NCI-H774 (cell line): ENCODE measurements around the gene PGAP2.
"Not testable (repeated sequence)": the region's sequence is repeated elsewhere in the genome, so short reads cannot be mapped to it uniquely, and the experiment has no call there.

ENCODE experiments used
- DNase-seq: peaks from one replicate; lab custom pipeline; 2025; lab: John Stamatoyannopoulos, UW

PGAP2 gene

GRCh38 chr11:3807909-3808860 lies at the start of gene PGAP2:
TSS of gene PGAP2 (plus strand) at chr11:3808560. CDS start at chr11:3811260, 2,700 bp downstream.
- peak; percentile 64 for DNase-seq

GRCh38 chr11:3764266-3764665 lies 44.1 kb upstream of the PGAP2 start:
- DNase-seq = no peak

- not testable (repeated sequence) for DNase-seq
Observed at GRCh38 chr11:3766836-3767235, 41.5 kb upstream of the PGAP2 start.

GRCh38 chr11:3767536-3767935 lies 40.8 kb upstream of the PGAP2 start:
- no peak for DNase-seq

- no peak for DNase-seq
Observed at GRCh38 chr11:3773180-3773579, 35.2 kb upstream of the PGAP2 start.

- no peak for DNase-seq
Observed at GRCh38 chr11:3775736-3776406, 32.5 kb upstream of the PGAP2 start.

GRCh38 chr11:3781423-3781822 lies 26.9 kb upstream of the PGAP2 start:
- no peak for DNase-seq

GRCh38 chr11:3782963-3783362 lies 25.4 kb upstream of the PGAP2 start:
- DNase-seq = no peak

- DNase-seq = no peak
Observed at GRCh38 chr11:3783611-3784010, 24.7 kb upstream of the PGAP2 start.

GRCh38 chr11:3786781-3787428 lies 21.5 kb upstream of the PGAP2 start:
- DNase-seq = no peak

GRCh38 chr11:3794387-3794786 lies 14.0 kb upstream of the PGAP2 start:
- DNase-seq = not testable (repeated sequence)

GRCh38 chr11:3795131-3796001 lies 13.0 kb upstream of the PGAP2 start:
- DNase-seq = no peak

- DNase-seq = no peak
Observed at GRCh38 chr11:3796002-3796311, 12.4 kb upstream of the PGAP2 start.

GRCh38 chr11:3796346-3796745 lies 12.0 kb upstream of the PGAP2 start:
- no peak for DNase-seq

GRCh38 chr11:3796801-3797328 lies 11.5 kb upstream of the PGAP2 start:
- DNase-seq = peak; percentile 58

GRCh38 chr11:3797329-3798090 lies 10.8 kb upstream of the PGAP2 start, which contains the start of gene NUP98:
TSS of gene NUP98 (minus strand) at chr11:3797554. CDS start at chr11:3782117, 15,437 bp downstream.
- DNase-seq = peak; percentile 99

GRCh38 chr11:3799143-3799542 lies 9.2 kb upstream of the PGAP2 start:
- DNase-seq = no peak

- DNase-seq = no peak
Observed at GRCh38 chr11:3799873-3800272, 8.5 kb upstream of the PGAP2 start.

- DNase-seq = no peak
Observed at GRCh38 chr11:3802011-3802790, 6.2 kb upstream of the PGAP2 start.
